ENCODE measurements around the gene NEK11. TPM values are rescaled to one million over a fixed set of nuclear protein-coding genes. Genes with fewer than 3 reads are reported as not detected.
A peak's percentile ranks its signal among the peaks of the same experiment; 100 is the strongest.

The NEK11 gene
- total RNA-seq, 1 donor from 2014 or later = 4.4 TPM

DNA sequence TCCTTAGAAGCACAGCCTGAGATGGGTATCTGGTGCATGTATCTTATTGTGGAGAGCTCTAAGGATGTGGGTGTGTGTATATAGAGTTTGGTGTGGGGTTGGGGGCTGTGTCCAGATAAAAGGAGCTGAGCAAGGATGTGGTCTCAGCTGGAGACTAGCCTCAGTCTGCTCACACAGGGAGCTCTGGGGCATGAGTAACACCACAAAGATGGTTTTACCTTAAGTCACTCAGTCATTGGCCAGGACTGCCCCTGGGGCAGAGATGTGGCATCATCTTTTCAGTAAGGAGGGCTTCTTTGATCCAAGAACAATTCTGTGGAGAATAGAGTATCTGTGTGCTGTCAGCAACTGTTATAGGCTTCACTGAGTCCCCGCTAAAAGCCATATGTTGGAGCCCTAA, 191.5 kb downstream of the NEK11 start:
- H3K9me3 Mint-ChIP-seq (ENCODE audit: low read depth) = no peaks in the 10 kb centered on the region
- H3K27ac Mint-ChIP-seq (ENCODE audit: unreplicated experiment) = peak overlapping the region; percentile 1
- DNase-seq (ENCODE audit: low spot score) = no peak
- TF ChIP-seq, protein P1, sequence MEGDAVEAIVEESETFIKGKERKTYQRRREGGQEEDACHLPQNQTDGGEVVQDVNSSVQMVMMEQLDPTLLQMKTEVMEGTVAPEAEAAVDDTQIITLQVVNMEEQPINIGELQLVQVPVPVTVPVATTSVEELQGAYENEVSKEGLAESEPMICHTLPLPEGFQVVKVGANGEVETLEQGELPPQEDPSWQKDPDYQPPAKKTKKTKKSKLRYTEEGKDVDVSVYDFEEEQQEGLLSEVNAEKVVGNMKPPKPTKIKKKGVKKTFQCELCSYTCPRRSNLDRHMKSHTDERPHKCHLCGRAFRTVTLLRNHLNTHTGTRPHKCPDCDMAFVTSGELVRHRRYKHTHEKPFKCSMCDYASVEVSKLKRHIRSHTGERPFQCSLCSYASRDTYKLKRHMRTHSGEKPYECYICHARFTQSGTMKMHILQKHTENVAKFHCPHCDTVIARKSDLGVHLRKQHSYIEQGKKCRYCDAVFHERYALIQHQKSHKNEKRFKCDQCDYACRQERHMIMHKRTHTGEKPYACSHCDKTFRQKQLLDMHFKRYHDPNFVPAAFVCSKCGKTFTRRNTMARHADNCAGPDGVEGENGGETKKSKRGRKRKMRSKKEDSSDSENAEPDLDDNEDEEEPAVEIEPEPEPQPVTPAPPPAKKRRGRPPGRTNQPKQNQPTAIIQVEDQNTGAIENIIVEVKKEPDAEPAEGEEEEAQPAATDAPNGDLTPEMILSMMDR (IDR thresholded peaks at IDR 0.05) = no peak
- no peaks in the 10 kb centered on the region for H3K36me3 Mint-ChIP-seq (ENCODE audit: low read depth)
- no peaks in the 10 kb centered on the region for H3K27me3 Mint-ChIP-seq (ENCODE audit: low read depth)
- no peak overlapping the region for H3K4me3 Mint-ChIP-seq (ENCODE audit: unreplicated experiment)
- peaks cover 33% of the 10 kb centered on the region for H3K4me1 Mint-ChIP-seq (ENCODE audit: low read depth)

- Mint-ChIP-seq H3K9me3 (ENCODE audit: low read depth) (no peaks in the 10 kb centered on the region), H3K4me1 (ENCODE audit: low read depth) (peaks cover 31% of the 10 kb centered on the region), H3K27ac (ENCODE audit: unreplicated experiment) (peak overlapping the region; percentile 69), H3K4me3 (ENCODE audit: unreplicated experiment) (no peak overlapping the region), H3K36me3 (ENCODE audit: low read depth) (no peaks in the 10 kb centered on the region), H3K27me3 (ENCODE audit: low read depth) (no peaks in the 10 kb centered on the region)
- TF ChIP-seq, protein P1 (IDR thresholded peaks at IDR 0.05) = no peak
- no peak for DNase-seq (ENCODE audit: low spot score)
These were observed 195.1 kb downstream of the NEK11 start for GRCh38 chr3:131221731-131222130.

GRCh38 chr3:131222599-131222998, 195.9 kb downstream of the NEK11 start:
- H3K4me3 Mint-ChIP-seq (ENCODE audit: unreplicated experiment) = no peak overlapping the region
- no peak for DNase-seq (ENCODE audit: low spot score)
- no peaks in the 10 kb centered on the region for H3K36me3 Mint-ChIP-seq (ENCODE audit: low read depth)
- peaks cover 23% of the 10 kb centered on the region for H3K4me1 Mint-ChIP-seq (ENCODE audit: low read depth)
- no peaks in the 10 kb centered on the region for H3K9me3 Mint-ChIP-seq (ENCODE audit: low read depth)
- H3K27ac Mint-ChIP-seq (ENCODE audit: unreplicated experiment) = no peak overlapping the region
- H3K27me3 Mint-ChIP-seq (ENCODE audit: low read depth) = no peaks in the 10 kb centered on the region
- TF ChIP-seq, protein P1 (IDR thresholded peaks at IDR 0.05) = no peak

GRCh38 chr3:131223373-131224289, 197.0 kb downstream of the NEK11 start:
- Mint-ChIP-seq H3K4me1 (ENCODE audit: low read depth) (peaks cover 13% of the 10 kb centered on the region), H3K27me3 (ENCODE audit: low read depth) (no peaks in the 10 kb centered on the region), H3K4me3 (ENCODE audit: unreplicated experiment) (no peak overlapping the region), H3K9me3 (ENCODE audit: low read depth) (no peaks in the 10 kb centered on the region), H3K36me3 (ENCODE audit: low read depth) (peaks cover 1% of the 10 kb centered on the region), H3K27ac (ENCODE audit: unreplicated experiment) (no peak overlapping the region)
- TF ChIP-seq, protein P1 (IDR thresholded peaks at IDR 0.05) = no peak
- DNase-seq (ENCODE audit: low spot score) = no peak

DNA sequence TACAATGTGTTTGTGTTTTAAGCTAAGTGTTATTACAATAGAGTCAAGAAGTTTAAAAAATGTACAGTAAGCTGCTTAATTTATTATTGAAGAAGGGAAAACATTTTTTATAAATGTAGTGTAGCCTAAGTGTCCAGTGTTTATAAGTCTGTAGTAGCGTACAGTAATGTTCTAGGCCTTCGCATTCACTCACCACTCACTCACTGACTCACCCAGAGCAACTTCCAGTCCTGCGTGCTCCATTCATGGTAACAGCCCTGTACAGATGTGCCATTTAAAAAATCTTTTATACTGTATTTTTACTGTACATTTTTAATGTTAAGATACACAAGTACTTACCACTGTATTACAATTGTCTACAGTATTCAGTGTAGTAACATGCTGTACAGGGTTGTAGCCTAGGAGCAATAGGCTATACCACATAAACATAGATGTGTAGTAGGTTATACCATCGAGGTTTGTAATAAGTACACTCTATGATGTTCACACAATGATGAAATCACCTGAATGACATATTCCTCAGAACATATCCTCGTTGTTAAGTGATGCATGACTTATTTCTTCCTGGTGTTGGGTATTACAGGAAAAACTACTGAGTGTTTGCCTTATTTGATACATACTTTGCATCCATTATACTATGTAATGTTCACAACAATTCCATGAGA, 198.3 kb downstream of the NEK11 start:
- Mint-ChIP-seq H3K36me3 (ENCODE audit: low read depth) (peaks cover 1% of the 10 kb centered on the region), H3K4me3 (ENCODE audit: unreplicated experiment) (no peak overlapping the region), H3K27ac (ENCODE audit: unreplicated experiment) (no peak overlapping the region), H3K4me1 (ENCODE audit: low read depth) (peaks cover 13% of the 10 kb centered on the region), H3K27me3 (ENCODE audit: low read depth) (no peaks in the 10 kb centered on the region), H3K9me3 (ENCODE audit: low read depth) (no peaks in the 10 kb centered on the region)
- DNase-seq (ENCODE audit: low spot score) = no peak
- TF ChIP-seq, protein P1 (IDR thresholded peaks at IDR 0.05) = no peak
